Putamen (tissue), 1 donor: ENCODE measurements around the gene CDC34.

Experiments used
- DNase-seq: peaks from one replicate; pipeline ENCODE4 v3.0.0-alpha.2; 2016; ENCODE audit warnings: low spot score

The CDC34 gene

DNA sequence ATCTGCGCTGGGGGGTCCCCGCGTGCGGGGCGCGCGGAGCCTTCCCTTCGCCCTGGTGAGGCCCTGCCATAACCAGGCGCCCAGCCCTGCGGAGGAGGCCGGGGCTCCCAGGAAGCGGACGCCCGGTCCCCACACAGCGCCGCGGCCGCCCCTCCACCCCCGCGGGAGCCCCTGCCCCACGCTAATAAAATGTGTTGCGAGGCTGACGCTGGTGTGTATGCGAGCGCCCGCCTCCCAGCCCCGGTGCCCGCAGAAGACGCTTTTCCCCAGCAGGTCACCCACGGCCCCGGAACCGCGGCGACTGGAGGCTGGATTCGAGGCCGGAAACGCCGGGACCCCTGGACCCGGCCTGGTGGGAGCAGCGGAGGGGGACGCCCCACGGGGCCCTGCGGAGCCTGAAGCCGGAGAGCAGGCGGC is 12.1 kb upstream of the CDC34 start:
- no peak for DNase-seq

DNA sequence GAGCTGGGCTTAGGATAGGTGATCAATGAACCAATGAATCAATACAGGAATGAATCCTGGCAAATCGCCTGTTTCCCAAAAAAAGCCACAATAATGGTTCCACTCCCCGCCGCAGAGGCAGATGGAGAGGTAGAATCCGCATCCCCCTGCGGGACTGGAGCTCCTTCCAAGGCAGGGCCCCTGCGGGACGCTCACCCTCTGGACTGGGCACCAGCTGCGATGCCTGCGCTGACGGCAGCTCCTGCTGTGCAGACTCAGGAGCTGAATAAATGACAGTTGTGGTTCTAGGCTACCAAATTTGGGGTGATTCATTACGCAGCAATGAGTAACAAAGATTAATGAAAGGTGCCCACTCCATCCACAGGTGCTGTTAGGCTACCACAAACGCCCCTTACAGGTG is 8.8 kb upstream of the CDC34 start:
- DNase-seq, result no peak

DNA sequence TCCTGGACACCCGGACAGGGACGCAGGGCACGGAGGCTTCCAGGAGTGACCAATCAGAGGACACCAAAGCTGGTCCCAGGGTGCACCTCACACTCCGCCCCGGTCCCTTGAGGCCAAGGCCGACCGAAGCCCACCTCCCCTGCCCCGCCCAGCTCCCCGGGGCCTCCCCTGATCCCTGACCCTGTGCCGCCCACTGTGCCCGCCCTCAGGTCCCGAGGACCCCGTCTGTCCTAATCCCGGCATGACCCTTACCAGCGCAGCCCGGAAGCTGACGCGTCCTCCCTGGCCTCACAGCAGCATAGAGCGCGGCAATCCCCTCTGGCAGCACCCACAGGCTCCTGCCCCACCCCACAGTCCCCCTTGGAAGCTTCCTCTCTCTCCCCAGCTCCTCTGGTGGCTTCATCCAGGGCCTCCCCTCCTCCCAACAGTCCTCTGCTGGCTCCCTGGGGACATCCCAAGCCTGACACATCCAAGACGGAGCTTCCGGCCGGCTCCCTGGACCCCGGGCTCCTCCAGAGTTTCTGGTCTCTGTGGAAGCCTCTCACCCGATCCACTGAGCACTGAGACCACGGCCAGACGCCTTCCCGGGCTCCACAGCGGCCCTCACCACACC is 7.4 kb upstream of the CDC34 start:
- no peak for DNase-seq

DNA sequence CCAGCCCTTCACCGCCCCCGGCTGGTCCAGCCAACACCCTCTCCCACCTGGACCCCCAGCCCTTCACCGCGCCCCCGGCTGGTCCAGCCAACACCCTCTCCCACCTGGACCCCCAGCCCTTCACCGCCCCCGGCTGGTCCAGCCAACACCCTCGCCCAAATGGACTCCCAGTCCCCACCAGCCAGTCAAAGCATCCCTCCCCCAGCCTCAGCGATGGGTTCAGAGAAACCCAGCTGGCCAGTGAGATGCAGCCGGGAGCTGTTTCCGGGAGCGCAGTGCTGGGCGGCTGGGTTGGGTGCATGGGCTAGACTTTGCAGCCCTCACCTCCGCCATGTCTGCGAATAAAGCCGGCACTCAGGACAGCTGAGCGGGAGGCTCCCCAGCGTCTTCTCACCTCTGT is 6.5 kb upstream of the CDC34 start:
- DNase-seq, result no peak

DNA sequence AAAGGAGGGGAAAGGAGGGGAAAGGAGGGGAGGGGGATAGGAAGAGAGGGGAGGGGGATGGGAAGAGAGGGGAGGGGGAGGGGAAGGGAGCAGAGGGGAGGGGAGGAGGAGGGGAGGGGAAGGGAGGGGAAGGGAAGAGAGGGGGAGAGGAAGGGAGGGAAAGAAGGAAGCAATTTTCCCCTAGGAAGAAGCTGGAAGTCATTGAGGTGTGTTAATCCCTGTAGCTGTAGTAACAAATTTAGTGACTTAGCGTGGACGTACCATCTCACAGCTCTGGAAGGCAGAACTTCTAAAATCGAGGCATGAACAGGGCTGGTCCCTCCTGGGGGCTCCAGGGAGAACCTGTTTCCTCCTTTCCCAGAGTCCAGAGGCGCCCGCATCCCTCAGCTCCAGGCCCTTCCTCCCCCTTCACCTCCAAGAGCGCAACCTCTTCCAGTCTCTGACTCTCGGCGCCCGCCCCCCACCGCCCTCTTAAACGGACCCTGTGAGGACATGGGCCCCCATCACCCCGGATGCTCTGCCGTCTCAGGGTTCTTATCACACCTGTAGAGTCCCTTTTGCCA is 5.6 kb upstream of the CDC34 start:
- DNase-seq, result no peak

DNA sequence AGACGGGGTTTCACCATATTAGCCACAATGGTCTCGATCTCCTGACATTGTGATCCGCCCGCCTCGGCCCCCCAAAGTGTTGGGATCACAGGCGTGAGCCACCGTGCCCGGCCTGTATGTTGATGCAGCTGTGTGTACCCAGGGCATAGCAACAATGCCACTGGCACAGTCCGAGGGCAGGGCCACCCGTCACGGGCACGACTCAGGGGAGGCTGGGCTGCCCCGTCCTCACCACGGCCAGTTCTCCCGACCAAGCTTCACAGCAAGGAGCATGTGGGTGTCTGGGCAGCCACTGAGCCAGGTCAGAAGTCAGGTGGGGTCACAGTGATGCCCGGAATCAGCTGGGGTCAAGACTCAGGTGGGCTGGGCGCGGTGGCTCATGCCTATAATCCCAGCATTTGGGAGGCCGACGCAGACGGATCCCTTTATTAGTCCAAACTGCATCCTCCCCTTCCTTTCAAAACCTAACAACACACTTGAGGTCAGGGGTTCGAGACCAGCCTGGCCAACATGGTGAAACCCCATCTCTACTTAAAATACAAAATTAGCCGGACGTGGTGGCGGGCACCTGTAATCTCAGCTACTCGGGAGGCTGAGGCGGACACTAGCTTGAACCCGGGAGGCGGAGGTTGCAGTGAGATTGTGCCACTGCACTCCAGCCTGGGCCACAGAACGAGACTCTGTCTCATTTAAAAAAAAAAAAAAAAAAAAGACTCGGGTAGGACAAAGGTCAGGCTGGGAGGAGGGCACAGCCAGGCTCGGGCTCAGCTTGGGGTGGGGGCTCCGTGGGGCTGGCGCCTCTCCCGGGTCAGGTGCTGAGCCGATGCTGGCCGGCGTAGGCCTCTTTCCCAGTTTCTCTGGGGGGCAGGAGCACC is 1.2 kb upstream of the CDC34 start:
- DNase-seq, result no peak

DNA sequence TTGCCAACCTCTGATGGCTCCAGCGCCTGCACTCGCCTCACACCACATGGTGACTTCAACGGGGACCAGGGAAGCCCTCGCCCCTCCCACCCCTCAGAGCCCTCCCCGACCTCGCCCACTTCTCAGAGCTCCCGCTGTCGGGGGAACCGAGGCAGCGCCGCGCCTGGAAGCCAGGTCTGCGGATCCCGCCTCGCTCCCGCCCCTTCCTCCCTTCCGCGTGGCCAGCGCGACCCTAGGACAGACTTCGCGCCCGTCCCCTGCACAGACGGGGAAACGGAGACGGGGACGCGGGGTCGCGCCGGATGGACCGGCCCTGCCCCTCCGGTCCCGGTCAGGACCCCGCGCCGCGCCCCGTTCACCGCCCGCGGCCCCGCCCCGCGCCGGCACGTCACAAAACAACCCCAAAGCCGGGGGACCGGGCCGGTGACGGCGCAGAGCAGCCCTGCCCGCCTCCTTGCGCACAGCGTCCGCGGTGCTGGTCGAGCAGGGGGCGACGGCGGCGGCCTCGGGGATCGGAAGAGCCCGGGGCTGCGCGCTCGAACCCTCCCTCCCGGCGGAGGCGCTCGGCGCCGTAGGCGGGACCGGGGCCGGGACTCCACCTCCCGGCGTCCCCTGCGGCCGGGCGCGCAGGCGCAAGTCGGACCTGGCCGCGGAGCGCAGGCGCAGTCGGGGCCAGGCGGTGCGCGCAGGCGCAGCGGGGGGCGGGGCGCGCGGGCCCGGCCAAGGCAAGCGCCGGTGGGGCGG is 379 bp upstream of the CDC34 start:
- peak; percentile 77 for DNase-seq

DNA sequence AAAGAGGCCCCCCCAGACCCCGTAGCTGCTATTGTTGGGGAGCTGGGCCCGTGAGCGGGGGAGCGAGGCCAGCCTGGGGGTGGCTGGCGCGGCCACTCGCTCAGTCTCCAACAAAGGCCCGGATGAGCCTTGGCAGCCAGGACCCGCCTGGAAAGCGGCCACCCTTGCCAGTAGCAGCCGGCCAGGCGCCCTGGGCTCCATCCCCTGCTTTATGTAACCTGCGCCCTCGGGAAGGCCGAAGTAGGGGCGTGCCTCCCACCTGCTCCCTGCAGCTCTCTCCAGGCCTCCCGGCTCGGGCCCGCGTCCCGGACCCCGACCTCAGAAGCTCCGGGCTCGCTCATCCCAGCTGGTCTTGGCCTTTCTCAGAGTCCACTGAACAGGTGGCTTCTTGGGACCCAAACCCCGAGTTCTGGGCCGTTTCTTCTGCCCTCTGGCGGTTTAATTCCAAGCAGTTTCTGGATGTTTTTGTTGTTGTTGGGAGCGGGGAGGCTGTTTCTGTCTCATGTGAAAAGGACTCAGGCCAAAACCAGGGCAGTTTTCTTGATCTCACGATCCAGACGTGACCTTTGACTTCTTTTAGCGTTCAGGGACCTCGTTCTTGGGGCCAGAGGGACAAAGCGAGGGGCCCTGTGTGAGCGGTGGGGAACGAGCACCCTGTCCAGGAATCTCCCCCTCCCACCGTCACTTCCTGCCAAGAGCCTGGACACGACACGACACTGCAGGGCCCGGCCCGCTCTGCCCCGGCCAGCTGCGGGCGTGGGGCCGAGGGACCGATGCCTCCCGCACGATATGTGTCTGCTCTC is 1.2 kb downstream of the CDC34 start:
- DNase-seq, result peak; percentile 81

DNA sequence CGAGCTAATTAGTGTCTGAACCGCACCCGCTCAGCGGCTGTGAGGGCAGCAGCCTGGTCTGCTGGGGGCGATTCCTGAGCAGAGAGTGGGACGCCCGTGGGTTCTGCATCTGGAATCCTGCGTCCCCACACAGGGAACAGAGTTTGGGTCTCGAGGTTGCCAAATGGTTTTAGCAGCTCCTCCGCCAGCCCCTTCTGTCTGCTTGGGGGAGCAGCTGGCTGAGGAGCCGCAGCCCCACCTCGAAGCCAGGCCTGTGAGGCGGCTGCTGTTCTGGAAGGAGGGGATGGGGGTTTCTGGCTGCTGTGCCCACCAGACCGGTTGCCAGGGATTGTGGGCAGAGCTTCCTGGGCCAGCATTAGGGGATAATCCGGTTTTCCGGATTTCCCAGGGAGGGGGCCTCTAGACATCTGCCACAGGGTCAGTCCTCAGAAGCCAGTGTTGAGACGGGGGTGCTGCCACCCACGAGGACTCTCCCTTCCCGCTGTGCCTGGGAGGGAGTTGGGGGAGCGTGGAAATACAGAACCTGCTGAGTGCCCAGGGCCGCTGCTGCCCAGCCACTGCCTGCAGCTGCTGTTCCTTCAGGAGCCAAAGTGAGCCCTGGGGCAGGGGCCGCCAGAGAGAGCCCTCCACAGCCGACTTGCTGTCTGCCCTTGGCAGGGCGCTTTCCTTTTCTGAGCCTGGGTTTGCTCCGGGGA is 2.0 kb downstream of the CDC34 start:
- no peak for DNase-seq

DNA sequence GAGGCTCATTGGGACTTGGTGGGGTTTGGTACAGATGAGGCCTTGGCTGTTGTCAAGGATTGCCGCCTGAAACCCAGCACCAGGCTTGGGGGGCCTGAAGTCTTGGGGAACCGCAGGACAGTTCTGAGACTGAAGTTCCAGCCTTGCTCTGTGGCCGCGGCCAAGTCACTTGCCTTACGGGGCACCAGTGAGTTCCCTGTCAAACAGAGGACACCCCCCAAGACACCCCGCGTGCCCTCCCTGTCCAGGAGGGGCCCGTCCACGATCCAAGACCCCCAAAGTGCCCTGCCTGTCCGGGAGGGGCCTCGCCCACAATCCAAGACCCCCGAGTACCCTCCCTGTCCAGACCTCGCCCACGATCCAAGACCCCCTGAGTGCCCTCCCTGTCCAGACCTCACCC is 2.5 kb downstream of the CDC34 start:
- DNase-seq, result no peak

DNA sequence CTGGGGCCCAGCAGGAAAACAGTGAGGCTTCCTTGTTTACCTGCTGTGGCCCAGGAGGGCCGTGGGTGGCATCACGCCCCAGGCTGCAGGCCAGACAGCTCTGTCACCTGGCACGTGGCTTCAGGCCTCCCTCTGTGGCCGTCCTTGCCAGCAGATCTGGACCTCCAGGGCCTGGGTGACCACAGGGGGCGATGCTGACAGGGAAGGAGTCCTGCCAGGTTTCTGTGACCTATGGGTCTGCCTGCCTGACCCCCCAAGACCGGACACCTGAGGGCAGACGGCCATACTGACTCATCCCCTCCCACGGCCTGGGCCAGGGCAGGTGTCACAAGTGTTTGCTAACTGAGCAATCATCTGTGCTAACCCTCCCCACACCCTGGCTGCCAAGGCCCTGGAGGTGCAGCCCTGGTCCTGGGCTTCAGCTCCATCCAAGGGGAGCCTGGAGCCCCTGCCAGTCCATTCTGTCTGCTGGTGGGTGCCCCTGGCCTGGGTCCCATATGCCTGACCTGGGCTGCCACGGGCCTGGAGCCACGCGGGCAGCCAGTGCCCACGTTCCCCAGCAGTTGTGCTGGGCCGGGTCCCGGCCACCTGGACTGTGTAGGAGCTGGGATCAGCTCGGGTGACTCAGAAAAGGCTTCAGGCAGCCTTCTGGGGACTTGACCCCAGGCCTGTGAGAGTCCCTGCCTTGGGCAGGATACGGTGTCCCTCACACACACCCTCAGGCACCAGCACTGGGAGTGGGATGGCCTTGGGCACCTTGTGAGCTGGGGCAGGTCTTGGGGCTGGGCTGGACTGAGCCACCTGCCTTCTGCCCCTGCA is 3.7 kb downstream of the CDC34 start:
- no peak for DNase-seq

DNA sequence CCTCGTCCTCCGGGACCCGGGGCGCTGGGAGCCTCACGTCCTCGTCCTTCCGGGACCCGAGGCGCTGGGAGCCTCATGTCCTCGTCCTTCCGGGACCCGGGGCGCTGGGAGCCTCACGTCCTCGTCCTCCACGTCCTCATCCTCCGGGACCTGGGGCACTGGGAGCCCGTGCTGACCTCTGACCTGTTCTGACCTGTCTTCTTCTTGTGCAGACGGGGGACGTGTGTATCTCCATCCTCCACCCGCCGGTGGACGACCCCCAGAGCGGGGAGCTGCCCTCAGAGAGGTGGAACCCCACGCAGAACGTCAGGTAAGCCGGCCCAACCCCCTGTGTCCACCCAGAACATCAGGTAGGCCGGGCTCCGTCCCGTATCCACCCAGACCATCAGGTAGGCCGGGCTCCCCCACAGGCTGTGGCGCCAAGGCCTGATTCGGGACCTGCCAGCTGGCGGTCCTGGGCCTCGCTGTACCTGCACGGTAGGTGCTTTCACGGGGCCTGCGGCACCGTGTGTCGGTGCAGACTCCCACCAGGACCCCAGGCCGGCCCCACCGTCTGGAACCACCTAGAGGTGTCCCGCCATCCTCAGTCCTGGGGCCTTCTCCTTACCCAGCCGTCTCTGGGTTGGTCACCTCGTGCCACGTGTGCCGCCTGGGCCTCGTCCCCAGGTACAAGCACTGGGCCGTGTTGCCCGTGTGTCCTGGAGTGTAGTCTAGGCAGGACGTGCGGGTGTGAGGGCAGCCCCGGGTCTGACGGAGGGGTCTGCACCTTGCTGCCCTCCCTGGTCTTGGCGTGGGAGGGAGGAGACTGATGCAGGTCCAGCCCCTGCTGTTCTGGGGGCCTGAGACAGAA is 4.7 kb downstream of the CDC34 start:
- no peak for DNase-seq

DNA sequence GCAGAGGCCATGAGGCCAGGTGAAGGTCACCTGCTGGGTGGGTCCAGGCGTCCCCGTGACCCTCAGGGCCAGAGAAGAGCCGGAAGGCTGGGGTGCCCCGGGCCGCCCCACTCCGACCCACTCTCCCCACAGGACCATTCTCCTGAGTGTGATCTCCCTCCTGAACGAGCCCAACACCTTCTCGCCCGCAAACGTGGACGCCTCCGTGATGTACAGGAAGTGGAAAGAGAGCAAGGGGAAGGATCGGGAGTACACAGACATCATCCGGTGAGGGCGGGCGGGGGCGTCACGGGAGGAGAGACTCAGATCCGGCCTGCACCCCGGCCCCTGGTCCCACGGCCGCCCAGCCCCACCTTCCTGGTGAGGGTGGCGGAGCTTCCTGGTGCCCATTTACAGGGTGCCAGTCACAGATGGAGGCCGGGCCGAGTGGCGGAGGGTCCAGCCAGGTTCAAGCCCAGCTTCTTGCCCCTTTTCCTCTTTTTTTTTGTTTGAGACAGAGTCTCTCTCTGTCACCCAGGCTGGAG is 5.4 kb downstream of the CDC34 start:
- no peak for DNase-seq

DNA sequence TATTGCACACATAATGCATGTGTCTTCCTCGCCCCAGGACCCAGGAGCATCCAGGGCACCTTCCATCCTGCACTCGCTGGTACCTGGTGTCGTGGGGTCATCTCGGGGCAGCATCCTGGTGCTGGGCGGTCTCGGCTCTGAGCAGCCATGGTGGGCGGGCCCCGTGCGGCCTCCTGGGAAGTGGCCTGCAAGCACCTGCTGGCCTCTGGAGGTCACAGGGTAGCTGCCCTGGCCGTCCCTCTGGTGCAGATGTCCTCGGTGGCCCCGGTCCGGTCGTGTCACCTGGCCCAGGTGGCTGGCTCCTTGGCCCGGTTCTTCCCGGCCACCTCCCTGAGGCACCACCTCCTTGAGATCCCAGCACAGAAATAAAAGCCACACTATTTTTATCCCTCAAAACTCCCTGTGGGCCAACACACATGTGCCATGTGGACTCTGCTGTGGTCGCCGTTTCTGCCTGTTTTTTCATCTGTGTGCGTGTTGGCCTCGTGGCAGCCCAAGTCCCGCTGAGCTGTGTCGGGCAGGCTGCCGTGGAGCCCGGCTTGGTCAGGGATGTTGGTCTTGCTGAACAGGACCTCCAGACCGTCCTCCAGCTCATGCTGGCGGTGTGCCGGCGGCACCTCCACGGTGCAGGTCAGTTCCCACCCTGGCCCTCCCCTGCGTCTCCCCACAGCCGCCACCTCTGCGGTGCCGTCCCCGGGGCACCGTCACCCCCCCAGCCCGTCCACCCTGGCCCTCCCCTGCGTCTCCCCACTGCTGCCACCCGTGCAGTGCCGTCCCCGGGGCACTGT is 7.3 kb downstream of the CDC34 start:
- no peak for DNase-seq

DNA sequence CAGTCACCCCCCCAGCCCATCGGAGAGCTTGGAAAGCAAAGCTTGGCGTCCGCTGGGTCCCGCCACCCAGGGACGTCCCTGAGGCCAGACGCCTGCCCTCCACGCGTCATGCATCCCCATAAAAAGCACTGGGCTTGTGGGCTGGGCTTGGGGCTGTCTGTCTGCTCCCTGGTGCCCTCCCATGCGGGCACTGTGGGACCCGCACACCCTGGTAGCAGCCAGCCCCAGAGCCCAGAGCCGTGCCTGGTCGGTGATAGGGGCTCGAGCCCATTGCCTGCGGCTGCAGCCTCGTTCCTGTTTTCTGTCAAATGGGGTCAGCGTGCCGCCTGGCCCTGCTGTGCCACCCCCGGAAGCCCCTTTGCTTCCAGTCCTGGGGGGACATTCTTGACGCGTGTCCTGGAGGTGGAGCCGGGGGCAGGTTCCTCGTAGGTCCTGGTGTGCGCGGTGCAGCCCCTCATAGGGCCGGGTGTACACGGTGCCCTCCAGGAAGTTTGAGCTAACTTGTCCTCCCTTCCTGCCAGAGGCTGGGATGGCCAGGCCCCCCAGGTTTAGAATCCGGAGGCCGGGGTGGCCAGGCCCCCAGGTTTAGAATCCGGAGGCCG is 8.0 kb downstream of the CDC34 start:
- DNase-seq, result no peak

DNA sequence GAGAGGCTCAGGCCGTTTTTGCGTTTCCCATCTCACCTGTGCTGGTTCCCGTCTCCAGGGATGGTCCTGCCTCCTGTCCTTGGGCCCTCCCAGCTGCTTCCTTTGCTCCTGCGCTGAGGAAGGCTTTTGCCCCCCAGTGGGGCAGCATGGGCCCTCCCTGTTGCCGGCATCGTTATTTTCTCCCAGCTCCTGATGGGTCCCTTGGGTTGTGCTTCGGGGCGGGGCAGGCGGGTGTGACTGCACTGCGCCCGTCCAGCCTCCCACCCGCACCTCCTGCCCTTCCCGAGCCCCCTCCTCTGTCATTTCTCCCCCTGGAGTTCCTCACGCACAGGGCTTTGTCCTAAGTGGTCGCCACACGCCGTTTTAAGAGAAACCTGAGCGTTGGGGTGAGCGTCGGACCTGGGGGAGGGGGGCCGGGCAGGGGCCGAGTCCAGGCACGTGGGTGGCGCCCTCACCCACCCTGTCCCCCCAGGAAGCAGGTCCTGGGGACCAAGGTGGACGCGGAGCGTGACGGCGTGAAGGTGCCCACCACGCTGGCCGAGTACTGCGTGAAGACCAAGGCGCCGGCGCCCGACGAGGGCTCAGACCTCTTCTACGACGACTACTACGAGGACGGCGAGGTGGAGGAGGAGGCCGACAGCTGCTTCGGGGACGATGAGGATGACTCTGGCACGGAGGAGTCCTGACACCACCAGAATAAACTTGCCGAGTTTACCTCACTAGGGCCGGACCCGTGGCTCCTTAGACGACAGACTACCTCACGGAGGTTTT is 9.5 kb downstream of the CDC34 start:
- DNase-seq, result no peak

DNA sequence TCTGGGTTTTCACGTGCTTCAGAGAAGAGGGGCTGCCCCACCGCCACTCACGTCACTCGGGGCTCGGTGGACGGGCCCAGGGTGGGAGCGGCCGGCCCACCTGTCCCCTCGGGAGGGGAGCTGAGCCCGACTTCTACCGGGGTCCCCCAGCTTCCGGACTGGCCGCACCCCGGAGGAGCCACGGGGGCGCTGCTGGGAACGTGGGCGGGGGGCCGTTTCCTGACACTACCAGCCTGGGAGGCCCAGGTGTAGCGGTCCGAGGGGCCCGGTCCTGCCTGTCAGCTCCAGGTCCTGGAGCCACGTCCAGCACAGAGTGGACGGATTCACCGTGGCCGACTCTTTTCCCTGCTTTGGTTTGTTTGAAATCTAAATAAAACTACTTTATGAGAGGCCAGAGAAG is 10.1 kb downstream of the CDC34 start:
- DNase-seq, result no peak
